SW 1271 (cell line): ENCODE results near the gene DYNC1I1.

Experiments used
- DNase-seq, 2 experiments: peaks; one replicate each; lab custom pipeline; 2025; lab: John Stamatoyannopoulos, UW

The DYNC1I1 gene

GRCh38 chr7:96084881-96085553 is 312.7 kb downstream of the DYNC1I1 start:
- DNase-seq, result peak in 1 of 2 experiments; percentile 47

GRCh38 chr7:96085953-96086352 is 313.6 kb downstream of the DYNC1I1 start:
- DNase-seq, result no peak

GRCh38 chr7:96088579-96088978 is 316.2 kb downstream of the DYNC1I1 start:
- DNase-seq, result no peak

GRCh38 chr7:96089511-96089910 is 317.2 kb downstream of the DYNC1I1 start:
- DNase-seq, result no peak

- no peak for DNase-seq
Measured at GRCh38 chr7:96090756-96091155, 318.4 kb downstream of the DYNC1I1 start.

GRCh38 chr7:96093435-96093834 is 321.1 kb downstream of the DYNC1I1 start:
- peak in 1 of 2 experiments; percentile 14 for DNase-seq

GRCh38 chr7:96097835-96098234 is 325.5 kb downstream of the DYNC1I1 start:
- DNase-seq, result no peak

- DNase-seq, result no peak
Measured at GRCh38 chr7:96100737-96101136, 328.4 kb downstream of the DYNC1I1 start.

GRCh38 chr7:96102096-96102811 is 329.9 kb downstream of the DYNC1I1 start:
- DNase-seq, result no peak

GRCh38 chr7:96104984-96105383 is 332.6 kb downstream of the DYNC1I1 start:
- no peak for DNase-seq

GRCh38 chr7:96111405-96111804 is 339.1 kb downstream of the DYNC1I1 start:
- DNase-seq, result no peak

- DNase-seq, result no peak
Measured at GRCh38 chr7:96114190-96114589, 341.8 kb downstream of the DYNC1I1 start.

- DNase-seq, result no peak
Measured at GRCh38 chr7:96116173-96116572, 343.8 kb downstream of the DYNC1I1 start.

- DNase-seq, result no peak
Measured at GRCh38 chr7:96118449-96119001, 346.2 kb downstream of the DYNC1I1 start.

GRCh38 chr7:96120445-96121225 is 348.3 kb downstream of the DYNC1I1 start:
- DNase-seq, result no peak

- DNase-seq, result no peak
Measured at GRCh38 chr7:96121752-96122151, 349.4 kb downstream of the DYNC1I1 start.

- no peak for DNase-seq
Measured at GRCh38 chr7:96122746-96123145, 350.4 kb downstream of the DYNC1I1 start.

- no peak for DNase-seq
Measured at GRCh38 chr7:96126382-96126781, 354.0 kb downstream of the DYNC1I1 start.

- no peak for DNase-seq
Measured at GRCh38 chr7:96127746-96128145, 355.4 kb downstream of the DYNC1I1 start.

GRCh38 chr7:96131525-96131924 is 359.2 kb downstream of the DYNC1I1 start:
- no peak for DNase-seq

- no peak for DNase-seq
Measured at GRCh38 chr7:96135241-96135640, 362.9 kb downstream of the DYNC1I1 start.

- DNase-seq, result no peak
Measured at GRCh38 chr7:96136600-96137239, 364.4 kb downstream of the DYNC1I1 start.
